GM18505 (cell line): ENCODE results near the gene GDF11.

ENCODE experiments used
- ATAC-seq: cut with Tn5 transposase; IDR thresholded peaks from one replicate; pipeline ENCODE4 v1.9.1; 2021; ENCODE audit not compliant: unreplicated experiment
- POLR2A ChIP-seq: IDR thresholded peaks from 4 replicates; pipeline ENCODE4 v1.6.1; 2011; ENCODE audit warnings: borderline replicate concordance; ENCODE audit not compliant: insufficient read depth, insufficient read length; ENCODE audit errors: extremely low read depth

GDF11 gene

DNA sequence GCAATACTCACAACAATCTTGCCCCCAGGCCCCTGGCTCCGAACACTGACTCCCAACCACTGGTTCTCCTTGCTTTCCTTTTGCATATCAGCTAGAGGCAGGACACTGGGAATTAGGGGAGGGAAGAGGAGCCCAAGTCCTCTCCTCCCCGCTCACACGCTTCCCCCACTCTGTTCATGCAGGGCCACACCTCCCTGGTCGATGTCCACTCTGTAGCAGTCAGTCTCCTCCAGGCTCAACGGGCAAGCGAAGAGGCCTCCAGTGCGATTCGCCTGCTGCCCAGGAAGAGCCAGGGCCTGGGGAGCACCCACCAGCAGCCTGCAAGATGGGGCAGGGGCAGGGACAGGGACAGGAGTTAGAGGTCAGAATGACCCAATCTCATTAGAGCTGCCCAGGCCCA, 40.1 kb upstream of the GDF11 start:
- ATAC-seq = no peak
- TF ChIP-seq POLR2A = no peak

DNA sequence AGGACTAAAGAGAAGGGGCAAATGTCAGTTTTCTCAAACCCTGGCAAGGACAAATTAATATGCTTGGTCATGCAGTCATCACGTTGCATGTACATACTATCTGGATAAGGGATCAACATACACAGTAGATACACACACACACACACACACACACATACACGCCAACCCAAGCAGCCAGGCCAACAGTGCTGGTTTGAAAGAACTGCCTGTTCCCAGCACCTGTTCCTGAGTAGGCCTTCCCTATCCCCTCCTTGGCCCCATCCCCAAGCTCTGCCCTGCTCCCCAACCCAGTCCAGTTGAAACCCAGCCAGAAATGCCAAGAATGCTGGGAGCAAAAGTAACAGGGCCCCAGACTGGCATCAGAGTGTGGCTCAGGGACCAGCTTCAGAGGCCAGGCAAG, 39.6 kb upstream of the GDF11 start:
- no peak for ATAC-seq
- no peak for TF ChIP-seq POLR2A

DNA sequence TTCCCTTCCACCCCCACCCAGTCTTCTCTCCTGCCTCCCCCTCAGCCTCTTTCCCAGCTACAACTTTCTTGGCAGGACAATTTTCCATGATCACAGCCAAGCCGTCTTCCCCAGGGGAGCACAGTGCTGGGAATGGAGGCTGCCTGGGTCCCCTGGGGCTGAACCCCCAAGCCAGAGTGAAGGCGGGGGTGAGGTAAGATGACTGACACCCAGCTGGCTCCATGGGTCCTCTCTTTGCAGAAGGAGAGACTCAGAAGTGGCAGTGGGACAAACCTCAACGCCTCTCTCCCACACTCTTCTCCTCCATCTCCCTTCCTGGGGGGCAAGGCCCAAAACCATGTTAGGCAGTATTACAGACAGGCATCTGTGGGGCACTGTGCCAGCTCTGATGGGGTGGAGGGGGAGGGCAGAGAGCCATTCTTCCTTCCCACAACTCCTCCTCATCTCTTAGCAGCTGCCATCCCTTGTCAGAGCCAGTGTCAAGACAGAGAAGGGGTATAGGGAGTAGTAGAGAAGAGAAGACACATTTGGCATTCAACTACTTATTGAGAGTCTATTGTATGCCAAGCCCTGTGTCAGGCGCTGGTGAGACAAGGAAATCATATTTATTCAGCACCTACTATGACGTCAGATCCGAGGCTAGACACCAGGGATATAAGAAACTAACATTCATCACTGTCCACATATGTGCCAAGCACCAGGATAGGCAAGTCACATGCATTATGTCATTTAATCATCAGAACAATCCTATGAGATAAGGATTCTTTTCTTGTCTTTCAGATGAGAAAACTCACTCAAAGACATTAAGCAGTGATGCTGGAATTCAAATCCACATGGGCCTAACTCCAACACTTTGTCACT, 38.8 kb upstream of the GDF11 start:
- ATAC-seq = no peak
- no peak for TF ChIP-seq POLR2A

DNA sequence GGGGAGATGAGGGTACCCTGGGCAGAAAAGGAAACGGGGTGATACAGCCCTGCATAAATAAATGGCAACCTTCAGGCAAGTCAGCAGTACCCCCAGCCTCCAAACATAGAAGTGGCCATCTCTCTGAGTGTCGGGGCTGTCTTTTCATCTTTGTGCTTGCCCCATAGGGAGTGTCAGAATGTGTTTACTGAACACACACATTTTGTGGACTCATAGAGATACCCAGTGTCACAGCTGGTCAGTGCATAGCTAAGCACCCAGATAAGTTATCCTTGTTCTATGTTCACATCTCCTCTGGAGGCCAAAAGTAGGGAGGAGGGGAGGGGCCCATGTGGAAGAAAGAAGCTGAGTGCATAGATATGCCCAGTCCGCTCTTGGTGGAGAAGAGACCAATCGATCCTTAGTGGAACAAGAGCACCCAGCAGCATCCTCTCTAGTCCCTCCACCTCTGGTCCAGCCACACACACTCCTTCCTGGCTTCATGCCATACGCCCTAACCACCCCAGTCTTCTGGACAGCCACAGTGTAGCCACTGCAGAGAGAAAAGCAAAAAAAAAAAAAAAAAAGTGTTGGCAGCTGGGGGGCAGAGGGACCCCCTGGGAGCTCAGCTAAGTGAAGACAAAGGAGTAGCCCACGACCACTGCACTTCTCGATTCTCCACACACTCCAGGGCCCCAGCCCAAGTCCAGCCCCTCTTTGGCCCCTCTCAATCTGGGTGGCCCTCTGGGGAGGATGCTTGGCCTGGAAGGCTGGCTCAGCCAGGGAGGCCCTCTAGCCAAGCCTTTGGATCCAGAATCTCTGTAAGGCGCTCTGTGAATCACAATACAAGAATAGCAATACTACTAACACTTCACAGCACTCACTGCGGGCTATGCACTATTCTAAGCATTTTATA, 37.9 kb upstream of the GDF11 start:
- no peak for ATAC-seq

DNA sequence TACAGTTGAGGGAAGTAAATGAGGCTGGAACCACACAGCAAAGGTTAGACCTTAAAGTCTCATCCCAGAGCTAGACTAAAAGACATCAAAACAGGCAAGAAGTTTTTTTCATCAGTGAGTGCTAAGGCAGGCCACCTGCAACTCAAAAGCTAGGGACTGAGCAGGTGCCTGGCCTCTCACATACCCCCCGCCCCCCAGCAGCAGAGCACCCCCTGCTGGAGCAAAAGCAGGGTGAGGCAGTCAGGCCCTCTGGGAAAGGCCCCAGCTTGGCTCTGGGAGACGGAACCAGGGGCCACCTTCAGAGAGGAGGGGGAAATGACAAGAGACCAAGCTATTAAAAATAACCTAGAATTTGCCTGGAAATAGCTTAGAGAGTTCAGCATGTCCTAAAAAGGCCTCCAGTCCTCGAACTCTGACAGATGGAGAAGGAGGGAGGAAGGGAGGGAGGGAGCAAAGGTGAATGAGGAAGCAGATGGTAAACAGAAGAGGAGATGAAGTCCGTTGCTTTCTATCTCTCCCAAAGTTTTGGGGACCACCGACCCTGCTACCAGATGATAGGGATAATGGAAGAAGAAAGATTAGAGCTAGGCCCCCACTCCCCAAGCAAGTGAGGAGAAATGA, 37.0 kb upstream of the GDF11 start:
- no peak for ATAC-seq
- TF ChIP-seq POLR2A = no peak

More for the DNA sequence above, 37.9 kb upstream of the GDF11 start:
- no peak for TF ChIP-seq POLR2A

DNA sequence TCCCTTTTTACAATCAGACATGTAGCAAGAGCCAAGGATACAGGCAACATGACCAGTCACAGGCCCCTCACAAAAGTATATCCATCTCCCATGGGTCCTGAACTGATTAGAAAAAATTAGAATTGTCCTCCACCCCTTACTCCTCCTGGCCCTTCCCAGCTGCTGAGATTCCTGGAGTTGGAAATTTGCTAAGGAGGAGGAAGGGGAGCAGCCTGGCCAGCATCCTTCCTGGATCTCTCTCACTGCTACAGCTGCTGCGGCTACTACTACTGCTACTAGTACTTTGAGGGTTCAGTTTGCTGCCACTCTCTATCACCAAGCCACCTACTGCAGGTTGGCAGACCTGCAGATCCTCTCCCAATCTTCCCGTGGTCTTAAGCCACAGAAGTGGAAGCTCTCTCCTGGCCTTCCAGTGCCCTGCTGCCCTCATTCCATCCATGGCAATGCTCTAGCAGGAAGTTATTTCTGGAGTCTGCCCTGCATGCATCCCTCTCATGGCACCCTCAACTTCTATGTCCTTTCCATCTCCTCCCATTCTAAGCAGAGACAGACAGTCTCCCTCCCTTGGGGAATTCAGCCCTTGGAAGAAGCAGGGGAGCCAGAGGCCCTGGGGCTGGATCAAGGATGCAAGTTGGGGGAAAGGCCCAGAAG, 36.2 kb upstream of the GDF11 start:
- no peak for ATAC-seq
- no peak for TF ChIP-seq POLR2A

DNA sequence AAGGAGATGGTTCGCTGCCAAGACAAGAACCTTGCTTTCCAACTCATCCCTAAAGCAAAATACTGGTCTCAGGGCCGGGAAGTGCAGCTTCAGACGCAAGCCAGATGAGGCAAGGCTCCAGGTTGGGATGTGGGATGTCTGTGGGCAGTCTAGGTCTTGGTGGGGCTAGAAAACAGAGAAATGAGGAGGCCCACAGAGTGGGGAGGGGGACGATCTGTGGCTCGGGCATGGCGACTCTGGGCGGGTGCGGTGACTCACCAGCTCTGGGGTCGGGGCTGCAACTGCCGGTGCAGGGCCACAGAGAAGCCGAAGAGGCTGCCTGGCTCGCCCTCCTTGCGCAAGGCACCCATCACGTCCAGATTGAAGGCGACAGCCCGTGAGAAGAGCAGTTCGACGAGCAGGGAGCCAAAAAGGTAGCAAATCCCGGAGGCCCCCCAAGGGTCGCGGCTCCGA, 35.7 kb upstream of the GDF11 start:
- no peak for TF ChIP-seq POLR2A

DNA sequence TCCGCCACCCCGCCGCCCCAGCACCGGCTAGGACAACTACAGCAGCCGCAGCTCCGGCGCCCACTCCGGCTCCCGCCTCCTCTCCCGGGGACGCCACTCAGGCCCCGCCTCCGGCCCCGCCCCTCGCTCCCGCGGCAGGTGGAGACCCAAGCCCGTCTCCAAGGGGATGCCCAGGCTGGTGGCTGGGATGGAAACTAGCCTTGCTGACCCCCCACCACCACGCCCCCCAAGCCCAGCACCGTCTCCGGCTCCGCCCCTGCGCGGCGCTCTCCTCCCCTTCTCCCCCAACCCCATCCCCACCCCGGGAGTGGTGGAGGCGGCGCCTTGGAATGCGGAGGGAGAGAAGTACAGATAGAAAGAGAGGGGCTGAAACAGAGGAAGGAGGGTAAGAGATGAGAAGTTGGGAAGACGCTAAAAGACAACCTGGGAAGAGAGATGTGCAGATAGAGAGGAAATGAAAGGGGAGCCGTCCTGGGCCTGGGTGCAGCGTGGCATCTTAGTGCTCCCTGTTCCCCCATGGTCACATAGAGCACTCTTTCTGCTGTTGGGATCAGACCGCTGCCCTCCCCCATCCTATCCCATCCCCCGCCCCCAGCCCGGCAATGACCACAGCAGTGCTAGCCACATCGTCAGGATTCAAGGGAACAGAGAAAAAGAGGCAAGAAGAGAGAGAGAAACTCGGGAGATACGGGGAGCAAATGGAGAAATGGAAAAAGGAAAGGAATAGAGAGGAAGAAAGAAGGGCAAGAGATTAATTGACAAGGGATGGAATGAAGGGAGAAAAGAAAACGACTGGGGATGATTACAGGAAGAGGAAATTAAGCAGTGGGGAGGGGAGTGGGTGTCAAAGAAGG, 34.9 kb upstream of the GDF11 start, which contains the start of gene ITGA7:
ITGA7 (minus strand) TSS at position 64 of the 854 bp plus-strand sequence. CDS start 222 bp downstream, outside the sequence.
- no peak for ATAC-seq
- TF ChIP-seq POLR2A = no peak

More for the DNA sequence above, 35.7 kb upstream of the GDF11 start:
- ATAC-seq = no peak

DNA sequence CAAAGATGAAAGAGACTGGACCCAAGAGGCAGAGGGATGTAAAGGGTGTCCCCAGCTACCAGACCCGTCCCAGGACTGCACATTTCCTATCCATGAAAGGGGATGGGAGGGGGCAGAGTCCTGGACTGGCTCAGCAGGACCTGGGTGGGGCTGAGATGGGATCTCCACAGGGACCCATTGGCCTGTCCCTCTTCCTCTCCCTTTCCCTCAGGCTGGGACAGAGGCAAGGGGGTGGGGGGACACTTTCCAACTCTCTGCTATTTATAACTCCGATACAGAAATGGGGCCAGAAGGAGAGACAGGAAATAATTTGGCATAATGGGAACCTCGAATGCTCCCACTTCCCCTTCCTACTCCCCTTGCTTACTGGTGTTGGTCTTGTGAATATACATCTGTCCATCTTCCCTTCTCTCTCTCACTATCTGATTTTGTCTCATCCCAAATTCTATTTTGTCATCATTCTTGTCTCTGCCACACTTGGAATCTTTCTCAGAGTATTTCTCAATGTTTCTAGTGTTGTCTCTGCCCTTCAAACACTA, 34.2 kb upstream of the GDF11 start:
- ATAC-seq = no peak
- TF ChIP-seq POLR2A = no peak

DNA sequence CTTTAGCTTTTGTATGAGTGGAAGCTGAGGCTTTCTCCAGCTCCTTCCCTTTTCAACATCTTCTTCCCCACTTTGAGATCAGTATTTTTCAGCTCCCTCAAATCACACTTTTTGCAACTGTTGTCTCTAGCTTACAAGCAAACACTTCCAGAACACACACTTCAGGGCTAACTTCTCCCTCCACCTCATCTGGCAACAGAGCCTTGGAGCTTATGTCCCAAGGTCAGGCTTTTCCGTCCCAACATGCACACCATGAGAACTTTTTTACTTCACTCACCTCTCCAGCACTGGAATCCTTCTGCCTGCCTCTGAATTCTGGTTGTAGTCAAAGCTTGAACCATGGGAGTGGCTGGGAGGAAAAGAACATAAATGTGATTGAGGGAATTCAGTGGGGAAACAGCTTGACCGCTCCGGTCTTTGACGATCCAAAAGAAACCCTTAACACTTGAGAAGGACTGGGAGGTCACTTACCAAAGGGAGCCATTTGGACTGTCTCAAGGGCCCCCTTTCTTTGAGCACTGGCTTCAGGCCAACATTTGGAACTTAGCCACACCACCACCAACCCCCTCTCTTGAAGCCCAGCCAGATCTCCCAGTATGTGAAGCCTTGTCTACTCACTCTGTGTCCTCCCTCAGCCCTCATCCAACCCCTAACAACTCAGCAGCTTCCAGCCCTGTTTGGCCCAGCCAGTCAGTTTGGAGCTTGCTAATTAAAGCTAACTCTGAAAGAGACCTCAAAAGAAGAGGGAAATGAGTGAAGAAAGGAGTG, 31.0 kb upstream of the GDF11 start:
- TF ChIP-seq POLR2A = no peak
- no peak for ATAC-seq
